Gastroesophageal sphincter (tissue), 3 donors: ENCODE data around the gene SDK1.

ENCODE experiments used
- EP300 ChIP-seq: sonication (generic); formaldehyde crosslinking; IDR thresholded peaks from one replicate; pipeline ENCODE4 v1.6.1; 2017; ENCODE audit warnings: antibody characterized with exemption, mild to moderate bottlenecking
- POLR2A ChIP-seq, 2 donors: fragments of 450-650 bp; IDR thresholded peaks; one replicate each; pipeline ENCODE4 v1.6.1; 2017; ENCODE audit warnings: antibody characterized with exemption in 2 of 2, mild to moderate bottlenecking in 2 of 2, moderate library complexity in 1 of 2
- POLR2AphosphoS5 ChIP-seq: sonication (generic); formaldehyde crosslinking; IDR thresholded peaks from one replicate; pipeline ENCODE4 v1.6.1; 2017; ENCODE audit warnings: antibody characterized with exemption
- TF ChIP-seq, protein P1 (sequence below), 4 experiments: fragments of 200-600 bp in 2 of 4; fragments of 450-650 bp in 2 of 4; sonication (generic) in 1 of 4; IDR thresholded peaks; one replicate each; pipeline ENCODE4 v1.5.1; 2017 to 2019; ENCODE audit warnings: antibody characterized with exemption in 4 of 4, mild to moderate bottlenecking in 2 of 4, moderate library complexity in 2 of 4

- TF ChIP-seq, protein P1, sequence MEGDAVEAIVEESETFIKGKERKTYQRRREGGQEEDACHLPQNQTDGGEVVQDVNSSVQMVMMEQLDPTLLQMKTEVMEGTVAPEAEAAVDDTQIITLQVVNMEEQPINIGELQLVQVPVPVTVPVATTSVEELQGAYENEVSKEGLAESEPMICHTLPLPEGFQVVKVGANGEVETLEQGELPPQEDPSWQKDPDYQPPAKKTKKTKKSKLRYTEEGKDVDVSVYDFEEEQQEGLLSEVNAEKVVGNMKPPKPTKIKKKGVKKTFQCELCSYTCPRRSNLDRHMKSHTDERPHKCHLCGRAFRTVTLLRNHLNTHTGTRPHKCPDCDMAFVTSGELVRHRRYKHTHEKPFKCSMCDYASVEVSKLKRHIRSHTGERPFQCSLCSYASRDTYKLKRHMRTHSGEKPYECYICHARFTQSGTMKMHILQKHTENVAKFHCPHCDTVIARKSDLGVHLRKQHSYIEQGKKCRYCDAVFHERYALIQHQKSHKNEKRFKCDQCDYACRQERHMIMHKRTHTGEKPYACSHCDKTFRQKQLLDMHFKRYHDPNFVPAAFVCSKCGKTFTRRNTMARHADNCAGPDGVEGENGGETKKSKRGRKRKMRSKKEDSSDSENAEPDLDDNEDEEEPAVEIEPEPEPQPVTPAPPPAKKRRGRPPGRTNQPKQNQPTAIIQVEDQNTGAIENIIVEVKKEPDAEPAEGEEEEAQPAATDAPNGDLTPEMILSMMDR (IDR thresholded peaks at IDR 0.05), result no peak
- TF ChIP-seq POLR2A (IDR thresholded peaks at IDR 0.05), result no peak
- no peak for TF ChIP-seq POLR2AphosphoS5
- no peak for TF ChIP-seq EP300
Observed at GRCh38 chr7:3309140-3309539, 8.1 kb downstream of the SDK1 start.
